SJCRH30 (cell line): Measurements from ENCODE around the gene NGFR. TPM values are rescaled to one million over a fixed set of nuclear protein-coding genes. Genes with fewer than 3 reads are reported as not detected.

Source experiments
- total RNA-seq: library from RNA; depleted of rRNA; stranded (reverse); fragments of >200 nt; shearing (Covaris generic); gene quantifications from 2 replicates; pipeline ENCODE4 v1.2.3, GENCODE V29; 2014; rRNA removed

NGFR gene
- total RNA-seq, 1 experiment from 2014 or later: 105 TPM

Other genes starting within 250 kb of the NGFR start
- 28.2 and 29.2 TPM in 2 replicates for gene ZNF652, start 133.0 kb upstream of the NGFR start, total RNA-seq
- gene PHB1, start 80.4 kb upstream of the NGFR start, total RNA-seq: 240 and 249 TPM in 2 replicates
- 1.0 and 1.2 TPM in 2 replicates for gene NXPH3, start 80.6 kb downstream of the NGFR start, total RNA-seq
- 31.3 and 33.0 TPM in 2 replicates for gene SPOP, start 182.8 kb downstream of the NGFR start, total RNA-seq
- 48.9 and 52.2 TPM in 2 replicates for gene SLC35B1, start 212.7 kb downstream of the NGFR start, total RNA-seq